Esophagus muscularis mucosa (tissue), 4 donors: ENCODE measurements around the gene SMPD3. TPM values are rescaled to one million over a fixed set of nuclear protein-coding genes. Genes with fewer than 3 reads are reported as not detected.

Experiments
- DNase-seq: peaks from one replicate; pipeline ENCODE4 v3.0.0-alpha.2; 2017; ENCODE audit errors: extremely low spot score
- H3K27ac ChIP-seq, 4 donors: fragments of 200-600 bp; sonication (generic); replicated peaks in 1 of 4; 1 replicate in 3 of 4; 2 replicates in 1 of 4; pipeline ENCODE4 v1.5.1; 2016 to 2019; ENCODE audit warnings: mild to moderate bottlenecking in 1 of 4
- H3K27me3 ChIP-seq, 4 donors: fragments of 200-600 bp; sonication (generic); one replicate each; pipeline versions ENCODE4 v1.5.1 to v1.6.0; 2016 to 2019
- H3K36me3 ChIP-seq, 4 donors: fragments of 200-600 bp; sonication (generic); one replicate each; pipeline ENCODE4 v1.5.1; 2016 to 2019
- H3K4me1 ChIP-seq, 4 donors: fragments of 200-600 bp; sonication (generic); one replicate each; pipeline ENCODE4 v1.5.1; 2016 to 2019
- H3K4me3 ChIP-seq, 4 donors: fragments of 200-600 bp; sonication (generic); 1 replicate in 2 of 4; 2 replicates in 2 of 4; pipeline ENCODE4 v1.5.1; 2016 to 2019; ENCODE audit warnings: mild to moderate bottlenecking in 4 of 4, moderate library complexity in 1 of 4
- H3K9me3 ChIP-seq, 4 donors: fragments of 200-600 bp; sonication (generic); 1 replicate in 3 of 4; 2 replicates in 1 of 4; pipeline ENCODE4 v1.5.1; 2016 to 2019
- CTCF ChIP-seq, 3 experiments: fragments of 200-600 bp in 2 of 3; fragments of 450-650 bp in 1 of 3; sonication (generic) in 2 of 3; IDR thresholded peaks; one replicate each; pipeline ENCODE4 v1.5.1; 2017 to 2019; ENCODE audit warnings: antibody characterized with exemption in 3 of 3, mild to moderate bottlenecking in 2 of 3, moderate library complexity in 1 of 3
- EP300 ChIP-seq: sonication (generic); formaldehyde crosslinking; IDR thresholded peaks from one replicate; pipeline ENCODE4 v1.6.1; 2017; ENCODE audit warnings: antibody characterized with exemption
- POLR2A ChIP-seq: fragments of 450-650 bp; IDR thresholded peaks from one replicate; pipeline ENCODE4 v1.6.1; 2017; ENCODE audit warnings: antibody characterized with exemption, moderate library complexity, mild to moderate bottlenecking, low read depth
- POLR2AphosphoS5 ChIP-seq, 2 donors: sonication (generic); formaldehyde crosslinking; IDR thresholded peaks; one replicate each; pipeline ENCODE4 v1.6.1; 2017; ENCODE audit warnings: antibody characterized with exemption in 2 of 2
- WGBS: methylation state at CpG from one replicate; pipeline ENCODE4 v1.1.5; 2018; 5-methylcytosine and 5-hydroxymethylcytosine counted together
- intact Hi-C: fragments of 100-400 bp; cut with DNase I; formaldehyde crosslinking; loops from one replicate; pipeline ENCODE4 v1.15.1; 2023
- small RNA-seq, 3 donors: library from RNA; depleted of rRNA; stranded (forward); fragments of <200 nt; gene quantifications; one replicate each; pipeline ENCODE3, GENCODE V24; 2016
- total RNA-seq, 4 donors: library from RNA; depleted of rRNA; stranded (reverse); fragments of >200 nt; gene quantifications; one replicate each; pipeline versions ENCODE4 v1.1.0 to v1.2.1, GENCODE V29; 2016

Gene SMPD3
- total RNA-seq, 4 donors from 2014 or later, result 0.32 to 0.92 (median 0.54) TPM

GRCh38 chr16:68309799-68310198 lies 138.5 kb downstream of the SMPD3 start:
- H3K27ac ChIP-seq, result peak overlapping the region in 3 of 4 donors; percentile 77 to 84 (median 80)
- peaks cover 23 to 46% (median 41%) of the 10 kb centered on the region in 4 donors for H3K4me1 ChIP-seq
- no peak for TF ChIP-seq EP300
- no peak for TF ChIP-seq POLR2AphosphoS5 (IDR thresholded peaks at IDR 0.05)
- no peak for TF ChIP-seq POLR2A
- no peak for TF ChIP-seq CTCF (IDR thresholded peaks at IDR 0.05)
- peaks cover 4 to 52% (median 40%) of the 10 kb centered on the region in 4 donors for H3K36me3 ChIP-seq
- no peaks in the 10 kb centered on the region for H3K27me3 ChIP-seq
- DNase-seq, result no peak
- H3K4me3 ChIP-seq, result peak overlapping the region; percentile 71 to 92 (median 86)
- no peaks in the 10 kb centered on the region for H3K9me3 ChIP-seq
- 37% methylated on average over 6 of the region's 6 CpGs for WGBS
- intact Hi-C loops, result loop anchor here (5.0 kb wide), 1 partner anchor 47 kb away; the partner anchor contains the start of gene SLC7A6

Small RNA genes lying within 50 kb of the gene (small RNA-seq; reads per million reads assigned to genes)
- gene RF00019 (0 reads per million in 3 donors), gene RNU4-30P (0 reads per million in 3 donors)

Other genes starting within 250 kb of the SMPD3 start
- gene ESRP2, start 212.4 kb downstream of the SMPD3 start, total RNA-seq, result 1 to 10 TPM in 1 of 4 donors, under 1 TPM in 3; 0.17 to 2.1 (median 0.52) TPM
- gene PLA2G15, start 203.1 kb downstream of the SMPD3 start, total RNA-seq, result 10 to 100 TPM; 10.4 to 22.0 (median 15.3) TPM
- 10 to 100 TPM; 18.9 to 37.1 (median 27.3) TPM for gene SLC7A6, start 184.0 kb downstream of the SMPD3 start, total RNA-seq
- gene SLC7A6OS, start 137.6 kb downstream of the SMPD3 start, total RNA-seq, result 10 to 100 TPM in 2 of 4 donors, 1 to 10 TPM in 2; 8.7 to 15.7 (median 11.5) TPM
- 10 to 100 TPM; 20.0 to 31.1 (median 26.8) TPM for gene PRMT7, start 137.5 kb downstream of the SMPD3 start, total RNA-seq
- gene ZFP90, start 90.8 kb upstream of the SMPD3 start, total RNA-seq, result 10 to 100 TPM; 27.8 to 31.0 (median 29.5) TPM
- gene CDH3, start 196.8 kb upstream of the SMPD3 start, total RNA-seq, result under 1 TPM in 3 of 4 donors, not detected in 1; 0.19 to 0.83 (median 0.75) TPM